Esophagus (tissue), 2 donors: ENCODE results near the gene HTR3B. TPM values are rescaled to one million over a fixed set of nuclear protein-coding genes. Genes with fewer than 3 reads are reported as not detected.

ENCODE experiments used
- H3K27ac ChIP-seq, 2 donors: one replicate each; pipeline ENCODE4 v1.5.1; 2013; ENCODE audit warnings: low read depth in 2 of 2, mild to moderate bottlenecking in 2 of 2, inconsistent platforms in 1 of 2, low read length in 1 of 2, moderate library complexity in 1 of 2
- H3K27me3 ChIP-seq, 2 donors: one replicate each; pipeline ENCODE4 v1.6.1; 2013; ENCODE audit warnings: low read length in 2 of 2, control low read depth in 1 of 2, mild to moderate bottlenecking in 1 of 2; ENCODE audit not compliant: insufficient read depth in 2 of 2, control insufficient read depth in 1 of 2
- H3K36me3 ChIP-seq, 2 donors: one replicate each; pipeline ENCODE4 v1.6.1; 2013; ENCODE audit warnings: low read length in 1 of 2; ENCODE audit not compliant: control insufficient read depth in 2 of 2, insufficient read depth in 2 of 2
- H3K4me1 ChIP-seq, 2 donors: one replicate each; pipeline ENCODE4 v1.6.1; 2013; ENCODE audit warnings: low read length in 1 of 2; ENCODE audit not compliant: control insufficient read depth in 2 of 2, insufficient read depth in 2 of 2
- H3K4me3 ChIP-seq, 2 donors: one replicate each; pipeline ENCODE4 v1.5.1; 2013; ENCODE audit warnings: low read length in 2 of 2, mild to moderate bottlenecking in 2 of 2, low read depth in 1 of 2, moderate library complexity in 1 of 2
- H3K9me3 ChIP-seq, 2 donors: one replicate each; pipeline ENCODE4 v1.6.1; 2013; ENCODE audit warnings: mild to moderate bottlenecking in 2 of 2, low read depth in 1 of 2, low read length in 1 of 2, moderate library complexity in 1 of 2; ENCODE audit not compliant: control insufficient read depth in 2 of 2, insufficient read depth in 1 of 2
- WGBS, 2 donors: extraction: QIAGEN DNeasy Blood & Tissue Kit; methylation state at CpG; one replicate each; pipeline ENCODE4 v1.1.7; 2013; 5-methylcytosine and 5-hydroxymethylcytosine counted together
- polyA plus RNA-seq, 2 donors: library from polyadenylated mRNA; stranded (reverse); fragments of 200-250 nt; gene quantifications; one replicate each; pipeline ENCODE4 v1.2.3, GENCODE V29; 2013
- donor health status: healthy with polysubstance abuse.
- donor health status: Bipolar disorder and iron deficiency.

The HTR3B gene
- polyA plus RNA-seq, 2 donors: 0.31 to 0.44 TPM

- Histone ChIP-seq H3K9me3 (no peaks in the 10 kb centered on the region), H3K36me3 (no peaks in the 10 kb centered on the region), H3K27ac (no peak overlapping the region), H3K4me3 (no peak overlapping the region), H3K4me1 (peaks cover 0 to 2% of the 10 kb centered on the region in 2 donors), H3K27me3 (no peaks in the 10 kb centered on the region)
- 49 to 59% methylated on average over 6 of the region's 6 CpGs for WGBS, 2 donors
Observed at GRCh38 chr11:113954235-113954634, 49.6 kb downstream of the HTR3B start.

DNA sequence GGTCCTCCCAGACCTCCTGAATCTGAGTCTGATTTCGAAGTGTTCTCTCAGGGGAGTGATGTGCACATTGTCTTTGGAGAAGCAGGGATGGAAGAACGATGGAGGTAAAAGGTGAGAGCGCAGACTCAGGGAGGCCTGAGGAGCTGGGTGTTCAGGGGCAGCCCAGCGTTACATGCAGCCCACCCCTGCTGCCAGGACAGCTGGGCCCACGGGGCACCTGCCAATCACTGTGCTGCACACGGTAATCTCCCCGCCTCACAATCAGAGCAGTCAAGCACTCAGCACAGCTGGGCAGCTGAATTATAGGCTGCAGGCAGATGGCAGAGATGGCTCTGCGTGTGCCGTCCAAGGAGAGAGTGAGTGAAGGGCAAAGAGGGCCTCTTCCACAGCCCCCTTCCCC is 52.4 kb downstream of the HTR3B start:
- Histone ChIP-seq H3K27ac (no peak overlapping the region), H3K9me3 (no peaks in the 10 kb centered on the region), H3K36me3 (no peaks in the 10 kb centered on the region), H3K4me1 (peaks cover 0 to 2% of the 10 kb centered on the region in 2 donors), H3K4me3 (no peak overlapping the region), H3K27me3 (no peaks in the 10 kb centered on the region)
- 58 to 63% methylated on average over 9 of the region's 9 CpGs for WGBS, 2 donors

- peaks cover 0 to 3% of the 10 kb centered on the region in 2 donors for H3K9me3 ChIP-seq
- no peaks in the 10 kb centered on the region for H3K27me3 ChIP-seq
- no peaks in the 10 kb centered on the region for H3K36me3 ChIP-seq
- no peak overlapping the region for H3K27ac ChIP-seq
- H3K4me1 ChIP-seq: no peaks in the 10 kb centered on the region
- 63 to 70% methylated on average over 9 of the region's 9 CpGs for WGBS, 2 donors
- no peak overlapping the region for H3K4me3 ChIP-seq
Observed at GRCh38 chr11:113960702-113961330, 56.2 kb downstream of the HTR3B start.

DNA sequence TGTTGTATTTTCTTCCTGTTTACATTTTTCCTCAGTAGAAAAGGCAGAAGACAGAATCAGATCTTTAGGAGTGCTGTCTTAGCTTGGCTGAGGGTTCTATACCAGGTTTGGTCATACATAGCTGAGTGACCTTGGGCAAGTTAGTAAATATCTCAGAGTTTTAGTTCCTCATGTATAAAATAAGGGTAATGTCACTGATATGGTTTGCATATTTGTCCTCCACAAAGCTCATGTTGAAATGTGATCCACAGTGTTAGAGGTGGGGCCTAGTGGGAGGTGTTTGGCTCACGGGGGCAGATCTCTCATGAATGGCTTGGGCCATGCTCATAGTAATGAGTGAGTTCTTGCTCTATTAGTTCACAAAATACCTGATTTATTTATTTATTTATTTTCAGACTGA is 62.8 kb downstream of the HTR3B start:
- Histone ChIP-seq H3K27me3 (no peaks in the 10 kb centered on the region), H3K4me3 (no peak overlapping the region), H3K27ac (no peak overlapping the region), H3K4me1 (no peaks in the 10 kb centered on the region), H3K36me3 (no peaks in the 10 kb centered on the region), H3K9me3 (peaks cover 0 to 3% of the 10 kb centered on the region in 2 donors)
- WGBS, 2 donors: 36 to 67% methylated on average over 1 of the region's 1 CpG

GRCh38 chr11:113971506-113972195 is 67.1 kb downstream of the HTR3B start:
- 82 to 83% methylated on average over 15 of the region's 15 CpGs for WGBS, 2 donors

GRCh38 chr11:113974741-113975470 is 70.3 kb downstream of the HTR3B start, which contains the start of gene HTR3A:
Gene HTR3A, plus strand, starts transcription at chr11:113975108. Its CDS starts 218 bp downstream, at chr11:113975326.
- 22% methylated on average over 12 of the region's 12 CpGs for WGBS, 2 donors
- no peak within 1 kb of the TSS for H3K4me3 ChIP-seq
- no peak within 1 kb of the TSS for H3K27ac ChIP-seq
- no peaks in the 10 kb centered on the region for H3K36me3 ChIP-seq
- no peaks in the 10 kb centered on the region for H3K9me3 ChIP-seq
- peaks cover 0 to 3% of the 10 kb centered on the region in 2 donors for H3K4me1 ChIP-seq
- H3K27me3 ChIP-seq: no peaks in the 10 kb centered on the region

More at GRCh38 chr11:113971506-113972195, 67.1 kb downstream of the HTR3B start:
- peaks cover 0 to 3% of the 10 kb centered on the region in 2 donors for H3K4me1 ChIP-seq
- H3K4me3 ChIP-seq: no peak overlapping the region
- H3K36me3 ChIP-seq: no peaks in the 10 kb centered on the region
- H3K9me3 ChIP-seq: no peaks in the 10 kb centered on the region
- H3K27me3 ChIP-seq: no peaks in the 10 kb centered on the region
- H3K27ac ChIP-seq: no peak overlapping the region

DNA sequence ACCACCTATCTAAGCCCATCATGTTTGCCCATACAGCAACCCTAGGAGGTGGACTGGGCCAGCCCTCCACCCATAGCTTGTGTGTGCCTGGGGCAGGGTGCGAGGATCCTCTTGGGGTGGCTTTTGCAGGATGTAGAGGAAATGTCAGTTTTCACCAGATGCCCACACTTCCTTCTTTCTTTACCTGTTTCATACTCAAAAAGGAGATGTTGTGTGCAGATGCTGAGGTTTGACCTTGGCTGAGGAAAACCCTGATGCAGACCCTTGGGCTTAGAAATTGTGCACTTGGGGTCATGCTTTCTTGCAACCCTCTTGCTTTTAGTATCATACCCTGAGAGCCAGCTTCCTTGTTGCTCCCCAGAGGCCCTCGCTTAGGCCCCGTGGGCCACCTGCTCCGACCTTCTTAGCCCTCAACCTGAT is 72.5 kb downstream of the HTR3B start:
- Histone ChIP-seq H3K4me1 (peaks cover 0 to 3% of the 10 kb centered on the region in 2 donors), H3K36me3 (no peaks in the 10 kb centered on the region), H3K9me3 (no peaks in the 10 kb centered on the region), H3K4me3 (no peak overlapping the region), H3K27ac (no peak overlapping the region), H3K27me3 (no peaks in the 10 kb centered on the region)
- 77 to 84% methylated on average over 4 of the region's 4 CpGs for WGBS, 2 donors

DNA sequence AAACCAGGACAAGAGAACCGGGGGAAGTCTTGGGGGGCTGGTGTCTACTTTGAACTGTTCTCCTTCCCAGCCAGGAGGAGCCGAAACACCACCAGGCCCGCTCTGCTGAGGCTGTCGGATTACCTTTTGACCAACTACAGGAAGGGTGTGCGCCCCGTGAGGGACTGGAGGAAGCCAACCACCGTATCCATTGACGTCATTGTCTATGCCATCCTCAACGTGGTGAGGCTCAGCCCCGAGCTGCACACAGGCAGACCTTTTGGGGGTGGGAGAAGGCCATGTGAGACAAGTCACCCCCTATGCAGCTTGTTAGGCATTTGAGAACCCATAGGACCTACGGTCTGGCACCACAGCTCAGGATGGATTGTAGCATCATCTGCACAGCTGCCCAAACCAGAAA is 73.1 kb downstream of the HTR3B start:
- H3K27ac ChIP-seq: no peak overlapping the region
- no peaks in the 10 kb centered on the region for H3K27me3 ChIP-seq
- 85% methylated on average over 11 of the region's 11 CpGs for WGBS, 2 donors
- H3K4me1 ChIP-seq: peaks cover 0 to 3% of the 10 kb centered on the region in 2 donors
- H3K9me3 ChIP-seq: no peaks in the 10 kb centered on the region
- no peaks in the 10 kb centered on the region for H3K36me3 ChIP-seq
- H3K4me3 ChIP-seq: no peak overlapping the region

- no peak overlapping the region for H3K27ac ChIP-seq
- no peaks in the 10 kb centered on the region for H3K27me3 ChIP-seq
Observed at GRCh38 chr11:113979431-113979830, 74.8 kb downstream of the HTR3B start.

More at GRCh38 chr11:113979431-113979830, 74.8 kb downstream of the HTR3B start:
- WGBS, 2 donors: 38 to 46% methylated on average over 1 of the region's 1 CpG
- Histone ChIP-seq H3K36me3 (no peaks in the 10 kb centered on the region), H3K4me1 (peaks cover 0 to 3% of the 10 kb centered on the region in 2 donors), H3K9me3 (no peaks in the 10 kb centered on the region), H3K4me3 (no peak overlapping the region)
